Chondrocyte (in vitro differentiated cells): ENCODE results near the gene PLEKHG4B. TPM values are rescaled to one million over a fixed set of nuclear protein-coding genes. Genes with fewer than 3 reads are reported as not detected.

Experiments
- DNase-seq: peaks from one replicate; pipeline ENCODE4 v3.0.0; 2021; ENCODE audit warnings: mixed read lengths, low spot score
- H3K27ac Mint-ChIP-seq: one replicate; pipeline ENCODE4 v1.8.0; 2021; ENCODE audit warnings: mild to moderate bottlenecking, moderate library complexity, mixed read lengths; ENCODE audit not compliant: unreplicated experiment
- H3K27me3 Mint-ChIP-seq: 2 replicates; pipeline ENCODE4 v1.8.0; 2021; ENCODE audit warnings: low read depth, mixed read lengths
- H3K36me3 Mint-ChIP-seq: 2 replicates; pipeline ENCODE4 v1.8.0; 2021; ENCODE audit warnings: low read depth, mixed read lengths
- H3K4me1 Mint-ChIP-seq: 2 replicates; pipeline ENCODE4 v1.8.0; 2021; ENCODE audit warnings: low read depth, mild to moderate bottlenecking, mixed read lengths
- H3K4me3 Mint-ChIP-seq: one replicate; pipeline ENCODE4 v1.8.0; 2021; ENCODE audit warnings: mild to moderate bottlenecking, moderate library complexity, mixed read lengths; ENCODE audit not compliant: unreplicated experiment
- H3K9me3 Mint-ChIP-seq: 2 replicates; pipeline ENCODE4 v1.8.0; 2021; ENCODE audit warnings: low read depth, mixed read lengths
- CTCF ChIP-seq: fragments of 200-600 bp; sonication (generic); IDR thresholded peaks from 2 replicates; pipeline ENCODE4 v1.5.0; 2021; ENCODE audit warnings: antibody characterized with exemption, mild to moderate bottlenecking, moderate library complexity
- total RNA-seq: library from RNA; stranded (reverse); gene quantifications from 3 replicates; pipeline ENCODE4 v1.2.1, GENCODE V29; 2021

PLEKHG4B gene
- total RNA-seq, 1 donor from 2014 or later = 2.0 TPM

- Mint-ChIP-seq H3K4me3 (no peak overlapping the region), H3K36me3 (no peaks in the 10 kb centered on the region), H3K27ac (no peak overlapping the region), H3K9me3 (no peaks in the 10 kb centered on the region), H3K4me1 (peaks cover 13% of the 10 kb centered on the region), H3K27me3 (no peaks in the 10 kb centered on the region)
- DNase-seq = peak; percentile 57
- TF ChIP-seq CTCF = no peak
Observed at GRCh38 chr5:187042-187431, 95.1 kb downstream of the PLEKHG4B start.

- no peaks in the 10 kb centered on the region for H3K36me3 Mint-ChIP-seq
- H3K4me3 Mint-ChIP-seq = no peak overlapping the region
- DNase-seq = peak; percentile 83
Observed at GRCh38 chr5:187617-188451, 95.9 kb downstream of the PLEKHG4B start.

GRCh38 chr5:188488-189481 is 96.8 kb downstream of the PLEKHG4B start:
- TF ChIP-seq CTCF = peak; percentile 94
- Mint-ChIP-seq H3K4me1 (peaks cover 13% of the 10 kb centered on the region), H3K9me3 (no peaks in the 10 kb centered on the region), H3K27ac (no peak overlapping the region), H3K36me3 (no peaks in the 10 kb centered on the region), H3K27me3 (no peaks in the 10 kb centered on the region), H3K4me3 (peak overlapping the region; percentile 48)
- peak; percentile 96 for DNase-seq

More at GRCh38 chr5:187617-188451, 95.9 kb downstream of the PLEKHG4B start:
- no peak for TF ChIP-seq CTCF
- Mint-ChIP-seq H3K27ac (no peak overlapping the region), H3K4me1 (peaks cover 13% of the 10 kb centered on the region), H3K27me3 (no peaks in the 10 kb centered on the region), H3K9me3 (no peaks in the 10 kb centered on the region)

DNA sequence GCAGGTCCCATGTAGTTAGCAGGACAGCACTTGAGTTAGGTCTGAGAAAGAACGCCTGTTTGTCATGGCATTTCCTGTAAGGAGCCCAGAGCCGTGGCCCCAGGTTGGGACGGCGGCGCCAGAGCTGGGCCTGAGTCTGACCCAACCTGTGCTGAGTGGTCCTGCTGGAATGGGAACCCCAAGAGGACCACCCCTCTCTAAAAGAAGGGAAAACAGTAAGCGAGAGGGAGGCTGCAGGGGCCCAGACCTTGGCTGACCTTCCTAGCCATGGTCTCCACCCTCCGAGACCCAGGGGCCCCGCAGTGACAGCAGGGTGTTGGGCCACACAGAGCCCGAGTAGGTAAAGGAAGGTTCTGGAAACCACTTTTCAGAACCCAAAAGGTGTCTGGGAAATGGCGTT is 97.5 kb downstream of the PLEKHG4B start:
- no peaks in the 10 kb centered on the region for H3K9me3 Mint-ChIP-seq
- H3K27ac Mint-ChIP-seq = no peak overlapping the region
- TF ChIP-seq CTCF = no peak
- no peaks in the 10 kb centered on the region for H3K27me3 Mint-ChIP-seq
- no peaks in the 10 kb centered on the region for H3K36me3 Mint-ChIP-seq
- DNase-seq = peak; percentile 59
- H3K4me3 Mint-ChIP-seq = no peak overlapping the region
- H3K4me1 Mint-ChIP-seq = peaks cover 8% of the 10 kb centered on the region

DNA sequence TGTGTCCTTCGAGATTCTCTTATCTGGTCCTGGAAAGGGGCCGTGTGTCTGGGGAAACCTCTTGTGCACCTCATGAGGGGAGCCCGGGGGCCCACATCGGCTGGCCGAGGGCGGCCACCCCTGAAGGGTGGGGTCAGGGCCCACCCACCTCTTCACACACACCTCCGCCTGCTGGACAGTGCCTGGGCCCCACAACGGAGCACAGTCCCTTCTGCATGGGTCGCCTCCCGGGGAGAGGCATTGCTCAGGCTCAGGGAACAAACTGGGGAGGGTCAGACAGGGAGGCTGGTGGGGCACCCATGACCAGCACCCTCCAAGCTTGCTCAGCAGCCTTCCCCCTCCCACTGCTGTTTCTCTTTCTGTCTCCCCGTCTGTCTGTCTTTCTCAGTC is 98.0 kb downstream of the PLEKHG4B start:
- no peaks in the 10 kb centered on the region for H3K27me3 Mint-ChIP-seq
- H3K4me3 Mint-ChIP-seq = no peak overlapping the region
- H3K36me3 Mint-ChIP-seq = no peaks in the 10 kb centered on the region
- H3K4me1 Mint-ChIP-seq = peaks cover 7% of the 10 kb centered on the region
- H3K9me3 Mint-ChIP-seq = no peaks in the 10 kb centered on the region
- TF ChIP-seq CTCF = no peak
- DNase-seq = no peak
- no peak overlapping the region for H3K27ac Mint-ChIP-seq
